ENCODE results near the gene SLC9A9. TPM values are rescaled to one million over a fixed set of nuclear protein-coding genes. Genes with fewer than 3 reads are reported as not detected.

Gene SLC9A9
- total RNA-seq, 2 donors from 2014 or later = 23.6 to 31.0 TPM

DNA sequence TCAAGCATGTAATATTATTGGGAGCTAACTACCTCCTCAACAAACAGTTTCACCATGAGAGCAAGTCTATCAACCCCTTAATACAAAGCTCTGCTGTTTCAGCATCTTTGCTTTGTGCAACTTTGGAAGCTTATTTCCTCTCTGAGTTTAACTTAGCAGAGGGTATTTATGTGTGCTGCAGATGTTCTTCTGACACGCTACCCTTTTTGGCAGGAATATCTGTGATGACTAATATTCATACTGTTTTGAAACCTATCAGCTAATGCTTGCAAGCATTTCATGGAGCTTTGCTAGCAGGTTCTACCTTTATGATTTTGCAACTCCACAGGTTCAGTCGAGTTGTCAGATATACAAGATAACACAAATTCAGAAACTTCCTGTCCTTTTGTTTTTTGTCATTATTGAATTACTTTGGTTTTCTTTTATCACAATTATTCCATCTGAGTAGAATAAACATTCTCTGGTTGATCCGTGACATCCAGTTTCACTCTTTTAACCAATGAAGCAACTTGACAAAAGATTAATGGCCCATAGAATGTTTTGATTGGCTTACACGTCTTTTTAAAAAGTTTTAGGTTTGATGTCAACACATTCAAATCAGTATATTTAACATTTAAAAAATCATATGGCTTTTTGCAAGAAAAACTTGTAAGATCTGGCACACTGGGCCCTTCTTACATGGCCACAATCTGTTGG lies 1.7 kb upstream of the SLC9A9 start:
- H3K27me3 ChIP-seq (replicated peaks; ENCODE audit: insufficient read depth) = no peaks in the 10 kb centered on the region
- intact Hi-C loops (cut with DNase I) = loop anchor here (10.0 kb wide), 1 partner anchor 65 kb away; no protein-coding TSS in a partner anchor
- WGBS = 11% methylated on average over 4 of the region's 4 CpGs
- no peaks in the 10 kb centered on the region for H3K36me3 ChIP-seq
- H3K9me3 ChIP-seq = no peaks in the 10 kb centered on the region
- H3K4me3 ChIP-seq = no peak overlapping the region
- no peaks in the 10 kb centered on the region for H3K4me1 ChIP-seq (replicated peaks)
- TF ChIP-seq POLR2AphosphoS5 (IDR thresholded peaks at IDR 0.05) = peak; percentile 46
- TF ChIP-seq, protein P1, sequence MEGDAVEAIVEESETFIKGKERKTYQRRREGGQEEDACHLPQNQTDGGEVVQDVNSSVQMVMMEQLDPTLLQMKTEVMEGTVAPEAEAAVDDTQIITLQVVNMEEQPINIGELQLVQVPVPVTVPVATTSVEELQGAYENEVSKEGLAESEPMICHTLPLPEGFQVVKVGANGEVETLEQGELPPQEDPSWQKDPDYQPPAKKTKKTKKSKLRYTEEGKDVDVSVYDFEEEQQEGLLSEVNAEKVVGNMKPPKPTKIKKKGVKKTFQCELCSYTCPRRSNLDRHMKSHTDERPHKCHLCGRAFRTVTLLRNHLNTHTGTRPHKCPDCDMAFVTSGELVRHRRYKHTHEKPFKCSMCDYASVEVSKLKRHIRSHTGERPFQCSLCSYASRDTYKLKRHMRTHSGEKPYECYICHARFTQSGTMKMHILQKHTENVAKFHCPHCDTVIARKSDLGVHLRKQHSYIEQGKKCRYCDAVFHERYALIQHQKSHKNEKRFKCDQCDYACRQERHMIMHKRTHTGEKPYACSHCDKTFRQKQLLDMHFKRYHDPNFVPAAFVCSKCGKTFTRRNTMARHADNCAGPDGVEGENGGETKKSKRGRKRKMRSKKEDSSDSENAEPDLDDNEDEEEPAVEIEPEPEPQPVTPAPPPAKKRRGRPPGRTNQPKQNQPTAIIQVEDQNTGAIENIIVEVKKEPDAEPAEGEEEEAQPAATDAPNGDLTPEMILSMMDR (IDR thresholded peaks at IDR 0.05) = no peak
- no peak overlapping the region for H3K27ac ChIP-seq
- DNase-seq (ENCODE audit: low spot score) = peak; percentile 17

DNA sequence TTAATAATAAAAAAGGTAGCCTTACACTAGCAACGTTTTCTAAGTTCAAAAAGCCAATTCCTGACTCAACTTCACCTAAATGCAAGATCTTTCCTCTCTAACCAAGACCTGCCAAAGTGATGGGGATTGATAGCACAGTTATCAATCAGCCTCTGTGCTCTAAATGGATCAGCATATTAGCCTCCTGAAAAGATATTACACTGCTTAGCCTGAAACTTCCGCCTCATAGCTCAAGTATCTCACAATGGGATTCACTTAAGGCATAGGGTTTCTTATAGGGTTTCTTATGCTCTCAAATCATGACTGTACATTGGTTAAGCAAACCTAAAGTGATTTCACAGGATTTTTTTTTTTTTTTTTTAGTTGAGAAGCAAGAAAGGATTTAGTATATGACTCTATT lies 436 bp upstream of the SLC9A9 start:
- H3K9me3 ChIP-seq = no peaks in the 10 kb centered on the region
- H3K27me3 ChIP-seq (replicated peaks; ENCODE audit: insufficient read depth) = no peaks in the 10 kb centered on the region
- no peaks in the 10 kb centered on the region for H3K4me1 ChIP-seq (replicated peaks)
- peak overlapping the region in 1 of 2 donors; percentile 62 for H3K27ac ChIP-seq
- no peak for DNase-seq (ENCODE audit: low spot score)
- WGBS = 59% methylated on average over 2 of the region's 2 CpGs
- intact Hi-C loops (cut with DNase I) = loop anchor here (10.0 kb wide), 1 partner anchor 64 kb away; no protein-coding TSS in a partner anchor
- H3K36me3 ChIP-seq = no peaks in the 10 kb centered on the region
- TF ChIP-seq POLR2A (IDR thresholded peaks at IDR 0.05) = no peak
- no peak for TF ChIP-seq POLR2AphosphoS5 (IDR thresholded peaks at IDR 0.05)
- TF ChIP-seq, protein P1 (IDR thresholded peaks at IDR 0.05) = no peak
- H3K4me3 ChIP-seq = peak overlapping the region in 1 of 2 donors; percentile 38

DNA sequence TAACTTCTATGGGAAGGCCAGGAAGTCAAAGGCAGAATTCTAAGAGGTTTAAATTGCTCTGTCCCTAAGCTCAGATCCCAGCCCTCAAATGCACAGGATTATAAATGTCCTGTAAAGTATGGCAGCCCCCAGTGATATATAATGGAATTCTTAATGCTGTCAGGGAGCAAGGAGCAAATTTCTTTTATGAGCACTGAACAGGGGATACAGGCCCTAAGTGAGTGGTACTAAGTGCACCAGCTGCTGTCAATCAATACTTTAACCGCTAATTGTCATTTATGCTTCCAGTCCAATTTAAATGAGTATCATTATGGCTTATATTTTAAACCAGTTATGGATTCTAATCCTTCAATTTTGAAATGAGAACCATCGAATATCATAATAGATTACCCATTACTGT lies 4.7 kb downstream of the SLC9A9 start:
- H3K27ac ChIP-seq = no peak overlapping the region
- H3K27me3 ChIP-seq (replicated peaks; ENCODE audit: insufficient read depth) = no peaks in the 10 kb centered on the region
- 98% methylated on average over 2 of the region's 2 CpGs for WGBS
- DNase-seq (ENCODE audit: low spot score) = no peak
- TF ChIP-seq POLR2A (IDR thresholded peaks at IDR 0.05) (no peak), POLR2AphosphoS5 (IDR thresholded peaks at IDR 0.05) (no peak)
- TF ChIP-seq, protein P1 (IDR thresholded peaks at IDR 0.05) = no peak
- H3K4me1 ChIP-seq (replicated peaks) = no peaks in the 10 kb centered on the region
- H3K9me3 ChIP-seq = no peaks in the 10 kb centered on the region
- intact Hi-C loops (cut with DNase I) = loop anchor here (10.0 kb wide), 1 partner anchor 59 kb away; no protein-coding TSS in a partner anchor
- H3K4me3 ChIP-seq = no peak overlapping the region
- no peaks in the 10 kb centered on the region for H3K36me3 ChIP-seq

DNA sequence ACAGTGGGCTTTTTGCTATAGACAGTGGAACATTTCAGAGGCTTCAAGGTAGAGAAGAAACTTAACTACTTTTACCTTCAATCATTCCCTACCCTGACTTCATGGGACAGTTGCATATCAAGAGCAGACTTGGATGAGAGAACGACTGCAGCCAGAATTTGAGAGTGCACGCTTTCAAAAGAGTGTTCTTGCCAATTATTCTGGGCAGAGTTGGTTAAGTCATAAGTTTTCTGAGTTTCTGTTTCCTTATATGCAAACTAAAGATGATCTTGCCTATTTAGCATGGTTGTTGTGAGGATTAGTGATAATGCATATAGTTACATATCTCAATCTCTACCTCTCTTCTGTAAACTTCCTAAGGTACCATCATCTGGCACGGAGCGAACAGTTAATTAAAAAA lies 7.6 kb downstream of the SLC9A9 start:
- Histone ChIP-seq H3K4me3 (no peak overlapping the region), H3K27ac (no peak overlapping the region), H3K4me1 (replicated peaks) (no peaks in the 10 kb centered on the region), H3K36me3 (no peaks in the 10 kb centered on the region), H3K27me3 (replicated peaks; ENCODE audit: insufficient read depth) (no peaks in the 10 kb centered on the region), H3K9me3 (no peaks in the 10 kb centered on the region)
- intact Hi-C loops (cut with DNase I) = loop anchor here (10.0 kb wide), 1 partner anchor 56 kb away; no protein-coding TSS in a partner anchor
- 72% methylated on average over 4 of the region's 4 CpGs for WGBS
- DNase-seq (ENCODE audit: low spot score) = no peak
- no peak for TF ChIP-seq POLR2A (IDR thresholded peaks at IDR 0.05)
- TF ChIP-seq POLR2AphosphoS5 (IDR thresholded peaks at IDR 0.05) = no peak
- TF ChIP-seq, protein P1 (IDR thresholded peaks at IDR 0.05) = no peak

DNA sequence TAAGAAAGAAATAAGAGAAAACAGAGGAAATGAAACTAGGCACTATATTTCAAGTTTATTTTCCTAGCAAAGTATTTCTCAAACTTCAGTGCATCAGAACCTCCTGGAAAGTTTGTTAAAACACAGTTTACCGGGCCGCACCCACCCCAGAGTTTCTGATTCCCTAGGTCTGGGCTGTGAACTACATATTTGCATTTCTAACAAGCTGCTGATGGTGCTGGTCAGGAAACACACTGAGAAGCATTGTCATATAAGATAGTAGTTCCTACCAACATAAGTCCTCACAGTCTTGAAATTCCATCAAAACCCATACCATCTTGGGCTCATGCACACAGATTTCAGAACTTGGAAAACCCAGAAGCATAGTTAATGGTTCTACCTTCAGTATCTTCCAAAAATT lies 8.3 kb downstream of the SLC9A9 start:
- no peak overlapping the region for H3K4me3 ChIP-seq
- no peaks in the 10 kb centered on the region for H3K36me3 ChIP-seq
- intact Hi-C loops (cut with DNase I) = loop anchor here (10.0 kb wide), 1 partner anchor 55 kb away; no protein-coding TSS in a partner anchor
- no peak overlapping the region for H3K27ac ChIP-seq
- TF ChIP-seq, protein P1 (IDR thresholded peaks at IDR 0.05) = no peak
- no peak for TF ChIP-seq POLR2A (IDR thresholded peaks at IDR 0.05)
- TF ChIP-seq POLR2AphosphoS5 (IDR thresholded peaks at IDR 0.05) = no peak
- H3K4me1 ChIP-seq (replicated peaks) = no peaks in the 10 kb centered on the region
- DNase-seq (ENCODE audit: low spot score) = no peak
- no peaks in the 10 kb centered on the region for H3K9me3 ChIP-seq
- WGBS = 75% methylated on average over 2 of the region's 2 CpGs
- no peaks in the 10 kb centered on the region for H3K27me3 ChIP-seq (replicated peaks; ENCODE audit: insufficient read depth)

Measured in prostate gland (tissue), 2 donors.